Right lobe of liver (tissue), 6 donors: Measurements from ENCODE around the gene NOL8. TPM values are rescaled to one million over a fixed set of nuclear protein-coding genes. Genes with fewer than 3 reads are reported as not detected.

Experiments
- ATAC-seq, 4 donors: fragments of 200-7000 bp; cut with Tn5 transposase; one replicate each; pipeline ENCODE4 v1.9.1; 2020; ENCODE audit warnings: mild to moderate bottlenecking in 4 of 4, moderate library complexity in 4 of 4
- DNase-seq, 3 donors: peaks; one replicate each; pipeline ENCODE4 v3.0.0-alpha.2; 2020
- H3K27ac ChIP-seq, 3 donors: fragments of 200-600 bp; one replicate each; pipeline ENCODE4 v1.8.0; 2022
- H3K27me3 ChIP-seq, 2 donors: fragments of 200-600 bp; one replicate each; pipeline ENCODE4 v1.8.0; 2022
- H3K36me3 ChIP-seq, 4 donors: fragments of 200-600 bp; sonication (generic) in 1 of 4; one replicate each; pipeline versions ENCODE4 v1.5.1 to v1.8.0; 2017 to 2022; ENCODE audit warnings: control low read depth in 1 of 4
- H3K4me1 ChIP-seq, 4 donors: fragments of 200-600 bp; sonication (generic) in 1 of 4; one replicate each; pipeline versions ENCODE4 v1.5.1 to v1.8.0; 2017 to 2022; ENCODE audit warnings: control low read depth in 1 of 4
- H3K4me3 ChIP-seq, 3 donors: fragments of 200-600 bp; one replicate each; pipeline ENCODE4 v1.8.0; 2022
- H3K9me3 ChIP-seq, 4 donors: fragments of 200-600 bp; sonication (generic) in 1 of 4; one replicate each; pipeline versions ENCODE4 v1.5.1 to v1.8.0; 2017 to 2022; ENCODE audit warnings: control low read depth in 1 of 4
- POLR2A ChIP-seq: fragments of 450-650 bp; IDR thresholded peaks from one replicate; pipeline ENCODE4 v1.6.1; 2017; ENCODE audit warnings: antibody characterized with exemption, mild to moderate bottlenecking
- WGBS: methylation state at CpG from one replicate; pipeline ENCODE4 v1.1.6; 2018; ENCODE audit warnings: low coverage, low lambda C conversion rate; ENCODE audit not compliant: insufficient coverage; ENCODE audit errors: missing lambda C conversion rate; 5-methylcytosine and 5-hydroxymethylcytosine counted together
- intact Hi-C, 2 donors: fragments of 100-400 bp; cut with DNase I; formaldehyde crosslinking; loops; one replicate each; pipeline versions ENCODE4 v1.11.2 to v1.14.1; 2022
- total RNA-seq, 6 experiments: library from RNA; depleted of rRNA in 2 of 6; stranded (reverse); fragments of >200 nt in 2 of 6; fragmentation: NEBNext Ultra II Directional in 3 of 6; extraction: Animal tissue kit (Norgen Biotek cat#: 25700) in 3 of 6; gene quantifications; one replicate each; pipeline versions ENCODE4 v1.1.0 to v1.2.4, GENCODE V29; 2016 to 2023
- TF ChIP-seq, protein P1 (sequence below), 4 donors: fragments of 200-600 bp in 3 of 4; fragments of 450-650 bp in 1 of 4; IDR thresholded peaks; one replicate each; pipeline versions ENCODE4 v1.5.1 to v1.8.0; 2016 to 2022; ENCODE audit warnings: antibody characterized with exemption in 4 of 4, mild to moderate bottlenecking in 2 of 4
- donor health status: DM: no; HTN: yes; CAD: no.
- donor health status: DM: no; HTN: no; CAD: no.
- donor health status: DM: no; HTN: no; CAD: no.
- donor health status: DM: no; HTN: yes; CAD: no.
- donor health status: DM: no; HTN: yes; CAD: no.

The NOL8 gene
- total RNA-seq, 6 experiments from 2014 or later: 8.9 to 25.9 (median 15.9) TPM

DNA sequence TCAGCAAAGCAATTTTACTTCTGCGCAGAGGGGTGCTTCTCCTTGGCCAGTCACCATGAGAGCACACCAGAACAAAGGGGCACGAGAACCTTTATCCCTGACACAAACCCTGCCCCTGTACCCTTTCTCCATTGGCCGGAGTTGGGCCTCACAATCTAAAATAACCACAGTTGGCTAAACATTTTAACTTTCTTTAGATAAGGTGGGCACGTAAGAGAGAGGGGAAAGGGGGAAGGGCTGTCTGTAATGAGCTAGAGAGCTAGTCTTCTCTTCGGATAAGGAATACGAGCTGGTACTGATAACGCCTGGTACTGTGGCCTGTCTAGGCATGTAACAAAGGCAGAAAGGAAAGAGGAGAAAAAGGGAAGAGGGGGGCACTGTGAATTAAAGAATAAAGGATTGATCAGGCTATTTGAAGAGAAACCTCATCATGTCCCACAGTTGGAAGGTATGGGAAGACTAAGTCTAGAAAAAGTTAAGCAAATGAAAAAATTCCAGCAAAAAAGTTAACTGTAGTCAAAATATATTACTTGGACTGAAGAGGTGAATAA is 29.8 kb downstream of the NOL8 start:
- DNase-seq: no peak
- Histone ChIP-seq H3K9me3 (no peaks in the 10 kb centered on the region), H3K27ac (no peak overlapping the region), H3K4me3 (no peak overlapping the region), H3K36me3 (peaks cover 0 to 35% (median 12%) of the 10 kb centered on the region in 4 donors), H3K27me3 (no peaks in the 10 kb centered on the region), H3K4me1 (peaks cover 0 to 18% (median 7%) of the 10 kb centered on the region in 4 donors)
- ATAC-seq: no peak
- TF ChIP-seq, protein P1, sequence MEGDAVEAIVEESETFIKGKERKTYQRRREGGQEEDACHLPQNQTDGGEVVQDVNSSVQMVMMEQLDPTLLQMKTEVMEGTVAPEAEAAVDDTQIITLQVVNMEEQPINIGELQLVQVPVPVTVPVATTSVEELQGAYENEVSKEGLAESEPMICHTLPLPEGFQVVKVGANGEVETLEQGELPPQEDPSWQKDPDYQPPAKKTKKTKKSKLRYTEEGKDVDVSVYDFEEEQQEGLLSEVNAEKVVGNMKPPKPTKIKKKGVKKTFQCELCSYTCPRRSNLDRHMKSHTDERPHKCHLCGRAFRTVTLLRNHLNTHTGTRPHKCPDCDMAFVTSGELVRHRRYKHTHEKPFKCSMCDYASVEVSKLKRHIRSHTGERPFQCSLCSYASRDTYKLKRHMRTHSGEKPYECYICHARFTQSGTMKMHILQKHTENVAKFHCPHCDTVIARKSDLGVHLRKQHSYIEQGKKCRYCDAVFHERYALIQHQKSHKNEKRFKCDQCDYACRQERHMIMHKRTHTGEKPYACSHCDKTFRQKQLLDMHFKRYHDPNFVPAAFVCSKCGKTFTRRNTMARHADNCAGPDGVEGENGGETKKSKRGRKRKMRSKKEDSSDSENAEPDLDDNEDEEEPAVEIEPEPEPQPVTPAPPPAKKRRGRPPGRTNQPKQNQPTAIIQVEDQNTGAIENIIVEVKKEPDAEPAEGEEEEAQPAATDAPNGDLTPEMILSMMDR (IDR thresholded peaks at IDR 0.05): no peak
- TF ChIP-seq POLR2A: no peak
- intact Hi-C loops: no loop called here
- WGBS: 82% methylated on average over 7 of the region's 7 CpGs

DNA sequence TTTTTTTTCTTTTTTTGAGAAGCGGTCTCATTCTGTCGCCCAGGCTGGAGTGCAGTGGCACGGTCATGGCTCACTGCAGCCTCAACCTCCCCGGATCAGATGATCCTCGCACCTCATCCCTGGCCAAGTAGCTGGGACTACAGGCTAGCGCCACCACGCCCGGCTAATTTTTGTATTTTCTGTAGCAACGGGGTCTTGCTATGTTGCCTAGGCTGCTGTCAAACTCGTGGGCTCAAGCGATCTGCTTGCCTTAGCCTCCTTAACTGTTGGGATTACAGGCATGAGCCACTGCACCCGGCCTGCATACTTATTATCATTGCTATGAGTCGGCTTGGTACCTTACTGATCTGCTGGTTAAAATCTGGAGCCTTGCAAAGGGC is 30.9 kb downstream of the NOL8 start:
- H3K4me1 ChIP-seq: peaks cover 0 to 18% (median 7%) of the 10 kb centered on the region in 4 donors
- TF ChIP-seq, protein P1 (IDR thresholded peaks at IDR 0.05): no peak
- TF ChIP-seq POLR2A: no peak
- DNase-seq: no peak
- peak overlapping the region; percentile 53 to 79 (median 74) for H3K4me3 ChIP-seq
- ATAC-seq: peak in 1 of 4 donors; percentile 17
- H3K36me3 ChIP-seq: peaks cover 0 to 24% (median 8%) of the 10 kb centered on the region in 4 donors
- H3K27ac ChIP-seq: peak overlapping the region; percentile 48 to 57 (median 55)
- no peaks in the 10 kb centered on the region for H3K27me3 ChIP-seq
- 19% methylated on average over 13 of the region's 13 CpGs for WGBS
- intact Hi-C loops: no loop called here
- no peaks in the 10 kb centered on the region for H3K9me3 ChIP-seq

GRCh38 chr9:92293452-92294296 is 31.5 kb downstream of the NOL8 start, which contains the start of gene IARS1:
Gene IARS1 (minus strand): TSS chr9:92293697. CDS start chr9:92289419, 4,278 bp downstream.
- H3K27ac ChIP-seq: peak within 1 kb of the TSS; percentile 48 to 57 (median 55)

DNA sequence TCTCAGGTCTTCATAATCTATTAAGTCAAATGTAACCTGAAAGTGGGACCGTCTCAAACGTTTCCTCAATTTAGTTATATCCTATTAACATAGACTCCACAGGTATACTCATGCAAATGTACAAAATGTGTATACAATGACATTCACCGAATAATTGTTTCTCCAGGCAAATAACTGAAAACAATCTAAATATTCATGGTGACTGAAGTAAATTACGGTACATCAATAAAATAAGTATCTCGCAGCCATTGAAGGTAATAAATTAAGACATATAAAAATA is 32.1 kb downstream of the NOL8 start:
- intact Hi-C loops: no loop called here
- ATAC-seq (no peak), DNase-seq (no peak)
- Histone ChIP-seq H3K4me3 (peak overlapping the region; percentile 53 to 79 (median 74)), H3K36me3 (peaks cover 0 to 13% (median 4%) of the 10 kb centered on the region in 4 donors), H3K27me3 (no peaks in the 10 kb centered on the region), H3K4me1 (peaks cover 0 to 18% (median 7%) of the 10 kb centered on the region in 4 donors), H3K27ac (peak overlapping the region in 1 of 3 donors; percentile 48), H3K9me3 (no peaks in the 10 kb centered on the region)
- TF ChIP-seq, protein P1 (IDR thresholded peaks at IDR 0.05): no peak
- TF ChIP-seq POLR2A: no peak
- 0% methylated on average over 5 of the region's 5 CpGs for WGBS

More at GRCh38 chr9:92293452-92294296, 31.5 kb downstream of the NOL8 start, which contains the start of gene IARS1:
- Histone ChIP-seq H3K4me1 (peaks cover 0 to 18% (median 7%) of the 10 kb centered on the region in 4 donors), H3K36me3 (peaks cover 0 to 18% (median 6%) of the 10 kb centered on the region in 4 donors), H3K9me3 (no peaks in the 10 kb centered on the region), H3K4me3 (peak within 1 kb of the TSS; percentile 53 to 79 (median 74)), H3K27me3 (no peaks in the 10 kb centered on the region)
- DNase-seq (peak; percentile 97 to 99 (median 98)), ATAC-seq (peak; percentile 97 to 100 (median 98))
- TF ChIP-seq, protein P1 (IDR thresholded peaks at IDR 0.05): peak in 3 of 4 donors; percentile 24 to 50 (median 47)
- TF ChIP-seq POLR2A: peak; percentile 82
- intact Hi-C loops: no loop called here
- WGBS: under 1% methylated on average over 53 of the region's 63 CpGs
